GM12873 (cell line): Measurements from ENCODE around the gene RHOV.

Experiments used
- TF ChIP-seq, protein P1 (sequence below): IDR thresholded peaks from 2 replicates; pipeline ENCODE4 v1.5.1; 2012; ENCODE audit warnings: low read depth, mild to moderate bottlenecking, moderate library complexity, low read length, control low read depth; ENCODE audit not compliant: insufficient read depth; ENCODE audit errors: missing control alignments

Gene RHOV

DNA sequence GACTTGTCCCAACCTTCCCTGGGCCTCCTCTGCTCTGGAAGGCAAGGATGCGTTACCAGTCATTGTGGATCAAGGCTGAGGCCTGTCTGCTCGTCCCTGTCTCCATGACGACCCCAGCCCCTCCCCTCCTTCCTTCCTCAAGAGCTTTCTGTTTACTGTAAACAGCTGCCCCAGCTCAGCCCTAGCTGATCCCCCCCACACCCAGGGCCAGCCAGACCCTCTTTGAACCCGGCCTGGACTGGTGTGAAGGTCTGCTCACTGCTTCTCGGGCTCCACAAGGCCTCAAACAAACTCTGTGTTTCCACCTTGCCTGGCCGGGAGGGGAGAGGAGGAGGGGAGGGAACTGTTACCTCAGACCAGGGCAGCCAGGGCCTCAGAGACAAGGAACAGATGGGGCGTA, 37.1 kb upstream of the RHOV start:
- TF ChIP-seq, protein P1, sequence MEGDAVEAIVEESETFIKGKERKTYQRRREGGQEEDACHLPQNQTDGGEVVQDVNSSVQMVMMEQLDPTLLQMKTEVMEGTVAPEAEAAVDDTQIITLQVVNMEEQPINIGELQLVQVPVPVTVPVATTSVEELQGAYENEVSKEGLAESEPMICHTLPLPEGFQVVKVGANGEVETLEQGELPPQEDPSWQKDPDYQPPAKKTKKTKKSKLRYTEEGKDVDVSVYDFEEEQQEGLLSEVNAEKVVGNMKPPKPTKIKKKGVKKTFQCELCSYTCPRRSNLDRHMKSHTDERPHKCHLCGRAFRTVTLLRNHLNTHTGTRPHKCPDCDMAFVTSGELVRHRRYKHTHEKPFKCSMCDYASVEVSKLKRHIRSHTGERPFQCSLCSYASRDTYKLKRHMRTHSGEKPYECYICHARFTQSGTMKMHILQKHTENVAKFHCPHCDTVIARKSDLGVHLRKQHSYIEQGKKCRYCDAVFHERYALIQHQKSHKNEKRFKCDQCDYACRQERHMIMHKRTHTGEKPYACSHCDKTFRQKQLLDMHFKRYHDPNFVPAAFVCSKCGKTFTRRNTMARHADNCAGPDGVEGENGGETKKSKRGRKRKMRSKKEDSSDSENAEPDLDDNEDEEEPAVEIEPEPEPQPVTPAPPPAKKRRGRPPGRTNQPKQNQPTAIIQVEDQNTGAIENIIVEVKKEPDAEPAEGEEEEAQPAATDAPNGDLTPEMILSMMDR, result no peak

DNA sequence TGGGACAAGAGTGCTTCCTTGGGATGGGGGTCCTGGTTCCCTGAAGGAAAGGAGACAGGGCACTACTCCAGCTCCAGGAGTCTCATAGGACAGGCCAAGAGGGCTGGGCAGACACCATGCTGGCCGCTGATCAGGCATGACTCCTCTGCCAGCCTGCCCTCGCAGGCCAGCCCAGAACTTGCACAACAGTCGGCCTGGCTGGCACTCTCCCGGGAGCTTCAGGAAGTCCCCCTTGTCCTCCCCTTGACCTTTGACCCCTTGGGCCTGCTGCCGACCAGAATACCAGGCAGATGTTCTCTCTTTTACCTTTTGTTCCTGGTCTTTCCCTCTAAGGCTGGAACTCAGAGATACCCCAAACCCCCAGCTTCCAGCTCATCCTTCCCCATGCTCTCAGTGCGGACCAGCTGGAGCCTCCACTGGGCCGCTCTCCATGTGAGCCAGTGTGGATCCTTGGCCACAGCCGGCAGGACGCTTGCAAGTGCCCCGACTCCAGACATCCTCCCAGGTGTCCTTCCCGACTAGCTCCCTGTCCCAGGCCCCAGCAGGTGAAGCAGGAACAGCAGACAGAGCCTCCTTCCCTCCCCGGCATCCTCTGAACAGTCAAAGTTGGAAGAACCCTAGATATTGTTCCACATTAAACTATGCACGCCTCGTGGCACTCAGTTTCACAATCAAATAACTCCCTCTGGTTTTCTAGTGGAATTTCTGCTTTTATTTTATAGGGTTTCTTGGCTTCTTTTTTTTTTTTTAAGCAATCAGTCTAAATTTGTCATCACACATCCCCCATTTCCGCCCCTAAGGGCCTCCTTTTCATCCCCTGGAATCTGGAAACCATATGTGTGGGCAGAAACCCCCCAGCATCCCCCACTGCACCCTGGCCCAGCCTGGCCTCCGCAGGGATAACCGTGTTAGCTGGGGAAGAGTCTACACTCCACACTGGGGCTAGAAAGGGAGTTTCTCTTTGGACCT, 35.9 kb upstream of the RHOV start:
- TF ChIP-seq, protein P1, result no peak

DNA sequence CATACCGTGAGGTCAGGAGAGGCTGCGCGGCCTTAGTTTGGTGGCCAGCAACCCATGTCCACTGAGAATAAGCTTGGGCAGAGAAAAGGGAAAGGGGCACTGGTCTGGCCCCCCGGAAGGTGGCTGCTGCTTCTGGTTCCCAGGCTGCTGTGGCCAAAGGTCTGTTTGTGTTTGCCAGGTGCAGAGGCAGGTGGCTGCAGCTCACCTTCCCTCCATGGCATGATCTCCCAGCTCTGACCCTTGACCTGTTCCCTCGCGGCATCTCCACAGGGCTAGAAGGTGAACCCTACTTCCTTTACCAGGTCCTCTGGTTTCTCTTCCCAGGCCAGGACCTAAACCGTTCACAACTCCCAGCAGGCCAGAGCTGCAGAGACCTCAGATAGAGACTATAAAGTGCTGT, 34.1 kb upstream of the RHOV start:
- TF ChIP-seq, protein P1, result no peak

DNA sequence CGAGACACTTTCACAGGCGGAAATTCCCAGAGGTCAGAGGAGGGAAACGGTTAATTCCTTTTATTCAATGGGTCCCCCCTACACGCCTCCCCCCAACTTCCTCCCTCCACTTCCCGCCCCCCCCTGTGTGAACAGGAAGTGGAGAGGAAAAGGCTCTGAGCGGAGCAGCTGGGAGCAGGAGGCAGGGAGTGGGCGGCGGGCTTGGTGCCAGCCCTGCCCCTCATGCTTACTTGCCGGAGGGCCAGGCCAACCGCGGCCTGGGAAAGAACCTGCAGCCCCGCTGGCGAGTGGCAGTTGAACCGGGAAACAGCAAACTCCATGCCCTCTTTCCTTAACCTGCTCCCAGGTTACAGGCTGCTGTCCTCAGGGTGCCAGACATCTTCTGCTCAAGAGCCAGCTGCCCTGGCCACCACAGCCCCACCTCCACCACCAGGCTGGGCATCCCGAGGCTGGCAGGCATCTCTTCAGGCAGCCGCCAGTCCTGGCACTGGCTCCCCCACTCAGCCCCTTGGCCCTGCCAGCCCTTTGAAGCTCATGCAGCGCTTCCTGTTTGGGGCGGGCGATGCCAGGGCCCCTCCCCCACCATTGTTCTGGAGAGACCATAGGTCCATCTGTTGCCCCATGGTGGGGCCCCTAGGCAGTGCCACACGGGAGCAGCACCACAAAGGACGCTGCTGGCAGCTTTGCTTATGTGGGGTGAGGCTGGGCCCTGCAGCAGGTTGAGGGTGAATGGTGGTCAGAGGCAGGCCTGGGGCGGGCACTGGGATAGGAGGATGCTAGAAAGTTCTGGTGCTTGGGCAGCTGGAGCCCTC, 33.2 kb upstream of the RHOV start:
- TF ChIP-seq, protein P1, result no peak

DNA sequence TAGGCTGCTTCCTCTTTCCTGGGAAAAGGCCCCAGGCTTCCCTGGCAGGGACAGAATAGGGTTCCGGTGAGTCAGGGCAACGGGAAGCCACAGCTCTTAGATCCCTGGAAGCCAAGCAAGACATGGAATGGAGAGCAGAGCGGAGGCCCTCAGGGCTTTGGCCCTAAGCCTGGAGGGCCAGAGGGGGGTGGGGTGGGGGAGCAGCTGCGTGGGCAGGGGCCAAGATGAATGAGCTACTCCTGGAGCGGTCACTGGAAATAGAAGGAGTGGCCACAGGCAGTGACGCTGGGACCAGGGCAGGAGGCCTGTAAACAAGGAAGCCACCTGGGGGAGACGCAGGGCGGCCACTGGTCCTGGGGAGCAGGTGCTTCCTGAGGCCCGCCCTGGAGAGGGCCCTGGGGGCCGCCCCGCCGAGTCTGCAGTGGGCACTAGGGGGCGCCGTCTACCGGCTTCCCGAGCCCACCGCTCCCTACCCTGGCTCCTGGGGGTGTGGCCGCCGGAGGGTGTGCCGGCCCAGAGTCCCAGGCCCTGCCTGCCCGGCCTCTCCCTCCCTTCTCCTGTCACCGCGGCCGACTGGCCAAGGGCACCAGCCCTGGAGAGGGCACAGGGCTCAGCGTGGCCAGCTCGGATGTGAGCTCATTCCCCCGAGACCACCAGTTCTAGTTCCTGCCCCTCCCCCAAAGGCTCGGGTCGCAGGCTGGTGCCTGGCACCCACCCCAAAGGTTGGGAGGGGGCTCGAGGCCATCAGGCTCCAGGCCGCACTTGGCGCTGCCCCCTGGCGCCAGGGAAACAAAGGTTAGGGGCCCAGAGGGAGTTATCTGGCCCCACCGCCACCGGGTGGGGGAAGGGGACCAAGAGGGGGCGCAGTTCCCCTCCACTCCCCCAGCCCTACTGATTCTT, 32.3 kb upstream of the RHOV start:
- TF ChIP-seq, protein P1, result peak; percentile 88

DNA sequence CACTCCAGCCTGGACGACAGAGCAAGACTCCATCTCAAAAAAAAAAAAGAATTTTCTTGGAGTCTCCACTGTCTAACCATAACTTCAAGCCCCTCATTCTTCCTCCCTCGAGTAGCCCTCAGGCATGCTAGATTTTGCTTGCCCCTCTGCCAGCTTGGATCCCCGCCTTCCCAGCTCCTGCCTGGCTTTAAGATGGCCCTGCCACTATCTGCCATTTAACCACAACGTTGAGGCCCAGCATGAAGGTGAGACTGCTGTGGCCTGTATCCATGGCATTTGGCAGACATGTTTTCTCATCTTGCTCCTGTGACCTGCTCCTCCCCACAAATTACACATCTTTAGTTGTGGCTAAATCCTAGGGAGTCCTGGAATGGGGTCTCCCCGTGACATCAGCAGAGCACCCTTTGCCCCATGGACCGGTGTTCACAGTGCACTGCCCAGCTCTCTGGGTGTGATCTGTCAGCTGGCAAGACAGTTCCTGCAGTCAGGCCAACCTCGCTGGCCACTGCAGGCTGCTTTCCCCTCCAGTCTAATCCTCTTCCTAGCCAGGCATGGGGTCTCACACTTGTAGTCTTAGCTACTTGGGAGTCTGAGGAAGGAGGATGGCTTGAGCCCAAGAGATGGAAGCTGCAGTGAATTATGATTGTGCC, 30.6 kb upstream of the RHOV start:
- TF ChIP-seq, protein P1, result no peak
